Erythroblast (primary cell): ENCODE results near the gene POGZ.
"Not testable (repeated sequence)": the region's sequence is repeated elsewhere in the genome, so short reads cannot be mapped to it uniquely, and the experiment has no call there.

Source experiments
- DNase-seq, 2 experiments: peaks; one replicate each; lab custom pipeline; 2025; lab: John Stamatoyannopoulos, UW
- GATA1 ChIP-seq: IDR thresholded peaks from 2 replicates; pipeline ENCODE4 v1.6.1; 2011; ENCODE audit warnings: low read depth, mild to moderate bottlenecking, control low read depth, low read length, moderate library complexity
- POLR2A ChIP-seq: IDR thresholded peaks from 2 replicates; pipeline ENCODE4 v1.6.1; 2011; ENCODE audit warnings: mild to moderate bottlenecking, low read length

The POGZ gene

GRCh38 chr1:151408891-151409290 lies 50.4 kb downstream of the POGZ start:
- TF ChIP-seq GATA1 (no peak), POLR2A (no peak)
- DNase-seq: no peak

DNA sequence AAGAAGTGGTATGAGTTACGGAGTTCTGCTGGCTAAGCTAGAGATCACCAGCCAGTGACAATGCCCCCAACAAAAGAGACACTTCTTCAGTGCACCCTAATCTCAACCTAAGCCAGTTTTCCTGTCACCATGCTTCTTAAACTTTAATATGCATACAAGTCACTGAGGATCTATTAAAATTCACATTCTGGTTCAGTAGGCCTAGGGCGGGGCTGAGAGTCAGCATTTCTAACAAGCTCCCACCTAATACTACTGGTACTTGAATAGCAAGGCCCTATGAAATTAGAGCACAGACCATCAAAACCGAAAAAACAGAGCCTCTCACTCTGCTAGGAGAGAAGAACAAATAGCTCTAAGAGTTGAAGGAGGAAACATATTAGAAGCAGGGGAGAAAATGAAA lies 52.0 kb downstream of the POGZ start:
- TF ChIP-seq GATA1: no peak
- no peak for TF ChIP-seq POLR2A
- DNase-seq: no peak

DNA sequence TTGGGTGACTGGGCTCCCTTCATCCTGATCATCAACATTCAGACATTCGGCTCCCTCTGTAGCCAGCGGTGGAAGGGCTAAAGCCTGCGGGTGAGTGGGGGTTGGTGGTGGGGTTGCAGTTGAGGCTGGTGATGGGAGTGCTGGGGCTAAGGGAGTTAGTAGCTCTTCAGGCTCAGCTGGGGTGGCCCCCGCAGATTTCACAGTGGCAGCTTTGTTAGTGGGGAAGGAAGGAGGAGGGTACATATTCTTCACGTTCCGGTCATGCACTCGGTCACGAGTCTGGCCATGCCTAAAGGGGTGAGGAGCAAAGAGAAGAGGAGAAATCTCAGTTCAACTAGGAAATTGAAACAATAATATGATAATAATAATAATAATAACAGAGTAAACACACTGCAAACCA lies 53.1 kb downstream of the POGZ start:
- TF ChIP-seq POLR2A (no peak), GATA1 (no peak)
- DNase-seq: no peak

- TF ChIP-seq GATA1 (no peak), POLR2A (no peak)
- DNase-seq: no peak
Measured at GRCh38 chr1:151405187-151405951, 53.9 kb downstream of the POGZ start.

DNA sequence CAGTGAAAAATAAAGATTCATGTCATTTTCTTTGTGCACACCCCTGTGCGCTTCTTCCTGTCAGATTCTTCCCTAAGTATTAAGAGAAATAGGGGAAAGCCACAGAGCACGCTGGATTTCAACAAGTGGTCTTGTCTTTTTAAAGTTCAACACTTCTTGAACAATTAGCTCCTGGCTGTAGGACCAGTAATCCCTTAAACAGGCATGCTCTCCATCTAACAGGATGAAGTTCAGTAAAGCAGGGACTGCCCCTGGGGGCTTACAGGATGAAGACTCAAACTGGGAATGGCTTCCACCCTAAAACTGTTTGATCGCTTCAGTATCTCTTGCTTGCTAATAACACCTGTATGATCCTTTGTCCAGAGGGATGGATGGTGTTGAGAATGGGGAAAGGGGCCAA lies 55.7 kb downstream of the POGZ start:
- DNase-seq: no peak
- TF ChIP-seq GATA1: no peak
- TF ChIP-seq POLR2A: no peak

DNA sequence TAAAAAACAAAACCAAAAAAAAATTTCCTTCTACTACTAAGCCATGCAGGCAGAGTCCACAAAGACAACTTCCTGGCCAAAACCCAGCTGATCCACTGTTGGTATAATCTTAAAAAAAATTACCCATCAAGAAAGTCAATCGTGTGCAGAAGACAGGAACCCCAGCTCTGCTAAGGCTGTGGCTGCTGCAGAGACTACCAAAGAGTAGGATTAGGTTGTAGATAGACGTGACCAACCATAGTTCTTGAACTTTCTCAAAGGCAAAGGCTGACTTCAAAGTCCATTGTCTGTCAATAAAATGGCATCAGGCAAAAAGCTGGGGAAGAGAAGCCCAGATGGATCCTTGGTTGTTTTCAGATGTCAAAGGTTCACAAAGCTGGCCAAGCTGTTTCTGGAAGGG lies 56.5 kb downstream of the POGZ start:
- DNase-seq: no peak
- TF ChIP-seq GATA1 (no peak), POLR2A (peak; percentile 10)

GRCh38 chr1:151401860-151402259 lies 57.4 kb downstream of the POGZ start:
- TF ChIP-seq GATA1: no peak
- TF ChIP-seq POLR2A: no peak
- no peak for DNase-seq

GRCh38 chr1:151401125-151401788 lies 58.0 kb downstream of the POGZ start:
- DNase-seq: peak in 1 of 2 experiments; percentile 20
- TF ChIP-seq POLR2A: no peak
- TF ChIP-seq GATA1: no peak

DNA sequence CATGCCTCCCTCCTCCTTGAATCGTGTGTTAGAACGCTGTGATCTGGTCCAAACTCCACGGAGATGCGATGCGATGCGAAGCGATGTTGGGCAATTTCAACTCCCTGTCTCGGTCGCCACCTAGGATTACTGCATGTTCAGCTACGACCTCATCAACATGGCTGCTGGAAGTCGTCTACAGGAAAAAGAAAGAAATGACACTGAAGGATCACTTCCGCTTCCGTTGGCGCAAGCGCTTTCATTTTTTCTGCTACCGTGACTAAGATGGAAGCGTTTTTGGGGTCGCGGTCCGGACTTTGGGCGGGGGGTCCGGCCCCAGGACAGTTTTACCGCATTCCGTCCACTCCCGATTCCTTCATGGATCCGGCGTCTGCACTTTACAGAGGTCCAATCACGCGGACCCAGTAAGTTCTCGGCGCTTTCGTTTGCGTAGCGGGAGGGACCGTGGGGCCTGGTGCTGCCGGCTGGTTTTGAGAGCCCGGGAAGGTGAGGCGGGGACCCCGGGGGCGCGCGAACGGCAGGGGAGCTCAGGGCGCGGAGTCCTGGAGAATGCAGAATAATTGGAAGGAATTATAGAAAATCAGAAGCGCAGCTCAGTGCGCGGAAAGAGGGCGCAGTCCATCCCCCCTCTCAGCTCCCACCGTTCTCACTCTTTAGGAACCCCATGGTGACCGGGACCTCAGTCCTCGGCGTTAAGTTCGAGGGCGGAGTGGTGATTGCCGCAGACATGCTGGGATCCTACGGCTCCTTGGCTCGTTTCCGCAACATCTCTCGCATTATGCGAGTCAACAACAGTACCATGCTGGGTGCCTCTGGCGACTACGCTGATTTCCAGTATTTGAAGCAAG lies 59.7 kb downstream of the POGZ start, which contains the start of gene PSMB4:
Gene PSMB4 (plus strand): TSS at position 250 of the 848 bp plus-strand sequence. CDS start 15 bp downstream, at position 265.
- peak; percentile 96 for DNase-seq
- TF ChIP-seq GATA1: no peak
- TF ChIP-seq POLR2A: peak; percentile 89

GRCh38 chr1:151396265-151396664 lies 63.0 kb downstream of the POGZ start:
- DNase-seq: not testable (repeated sequence)

- peak in 1 of 2 experiments; percentile 55 for DNase-seq
- TF ChIP-seq POLR2A (no peak), GATA1 (no peak)
Measured at GRCh38 chr1:151393583-151393982, 65.7 kb downstream of the POGZ start.

- no peak for DNase-seq
- TF ChIP-seq POLR2A: no peak
- TF ChIP-seq GATA1: no peak
Measured at GRCh38 chr1:151391079-151391563, 68.2 kb downstream of the POGZ start.

DNA sequence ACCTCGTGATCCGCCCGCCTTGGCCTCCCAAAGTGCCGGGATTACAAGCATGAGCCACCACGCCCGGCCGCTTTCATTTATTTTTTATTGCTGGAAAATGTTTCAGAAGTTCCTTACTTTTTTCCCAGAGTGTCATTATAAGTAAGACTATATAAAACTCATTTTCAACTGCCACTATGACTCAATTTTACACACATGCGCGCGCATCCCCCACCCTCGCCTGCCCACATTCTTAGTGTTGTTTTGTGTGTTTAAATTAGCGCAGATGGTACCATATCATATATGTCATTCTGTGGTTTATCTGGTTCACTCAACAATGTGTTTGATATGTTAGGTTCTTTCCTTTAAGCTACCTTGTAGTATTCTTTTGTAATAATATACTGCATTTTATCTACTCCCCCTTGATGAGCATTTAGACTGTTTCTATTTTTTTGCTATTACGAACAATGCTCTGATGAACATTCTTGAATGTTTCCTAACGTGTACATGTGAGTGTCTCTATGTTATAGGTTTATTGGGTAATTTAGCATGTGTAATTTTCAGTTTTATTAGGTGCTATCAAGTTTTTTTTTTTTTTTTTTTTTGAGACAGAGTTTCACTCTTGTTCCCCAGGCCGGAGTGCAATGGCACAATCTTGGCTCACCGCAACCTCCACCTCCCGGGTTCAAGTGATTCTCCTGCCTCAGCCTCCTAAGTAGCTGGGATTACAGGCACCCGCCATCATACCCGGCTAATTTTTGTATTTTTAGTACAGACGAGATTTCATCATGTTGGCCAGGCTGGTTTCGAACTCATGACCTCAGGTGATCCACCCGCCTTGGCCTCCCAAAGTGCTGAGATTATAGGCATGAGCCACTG lies 68.8 kb downstream of the POGZ start:
- DNase-seq: not testable (repeated sequence)
